GM12892 (cell line): ENCODE results near the gene TRIOBP.

Experiments used
- DNase-seq: peaks from one replicate; pipeline ENCODE4 v3.0.0; 2011; ENCODE audit not compliant: insufficient read length
- FAIRE-seq: peaks from 2 replicates; lab custom pipeline; 2011; peaks lifted over from hg19 to GRCh38; lab: Jason Lieb, UNC
- POLR2A ChIP-seq: IDR thresholded peaks from 2 replicates; pipeline ENCODE4 v1.6.1; 2011; ENCODE audit warnings: low read depth, low read length, control low read depth
- POLR2AphosphoS5 ChIP-seq: IDR thresholded peaks from 2 replicates; pipeline ENCODE4 v1.6.1; 2011; ENCODE audit warnings: low read depth, low read length, control low read depth
- TAF1 ChIP-seq: IDR thresholded peaks from 2 replicates; pipeline ENCODE4 v1.6.1; 2011; ENCODE audit warnings: low read depth, mild to moderate bottlenecking, control low read depth, low read length, borderline replicate concordance

The TRIOBP gene

GRCh38 chr22:37752189-37753087 lies 55.6 kb downstream of the TRIOBP start:
- TF ChIP-seq TAF1 (no peak), POLR2A (no peak), POLR2AphosphoS5 (no peak)
- DNase-seq (no peak), FAIRE-seq (no peak)

- TF ChIP-seq POLR2A (no peak), POLR2AphosphoS5 (no peak), TAF1 (no peak)
- no peak for FAIRE-seq
- no peak for DNase-seq
Measured at GRCh38 chr22:37753746-37754145, 56.9 kb downstream of the TRIOBP start.

DNA sequence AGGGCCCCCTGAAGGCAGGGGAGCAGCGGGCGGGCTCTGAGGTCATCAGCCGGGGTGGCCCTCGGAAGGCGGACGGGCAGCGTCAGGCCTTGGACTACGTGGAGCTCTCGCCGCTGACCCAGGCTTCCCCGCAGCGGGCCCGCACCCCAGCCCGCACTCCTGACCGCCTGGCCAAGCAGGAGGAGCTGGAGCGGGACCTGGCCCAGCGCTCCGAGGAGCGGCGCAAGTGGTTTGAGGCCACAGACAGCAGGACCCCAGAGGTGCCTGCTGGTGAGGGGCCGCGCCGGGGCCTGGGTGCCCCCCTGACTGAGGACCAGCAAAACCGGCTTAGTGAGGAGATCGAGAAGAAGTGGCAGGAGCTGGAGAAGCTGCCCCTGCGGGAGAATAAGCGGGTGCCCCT lies 60.8 kb downstream of the TRIOBP start:
- FAIRE-seq (no peak), DNase-seq (no peak)
- TF ChIP-seq POLR2AphosphoS5 = no peak
- TF ChIP-seq POLR2A = no peak
- TF ChIP-seq TAF1 = no peak

- DNase-seq (no peak), FAIRE-seq (no peak)
- TF ChIP-seq POLR2AphosphoS5 = no peak
- no peak for TF ChIP-seq POLR2A
- no peak for TF ChIP-seq TAF1
Measured at GRCh38 chr22:37758694-37759093, 61.8 kb downstream of the TRIOBP start.

DNA sequence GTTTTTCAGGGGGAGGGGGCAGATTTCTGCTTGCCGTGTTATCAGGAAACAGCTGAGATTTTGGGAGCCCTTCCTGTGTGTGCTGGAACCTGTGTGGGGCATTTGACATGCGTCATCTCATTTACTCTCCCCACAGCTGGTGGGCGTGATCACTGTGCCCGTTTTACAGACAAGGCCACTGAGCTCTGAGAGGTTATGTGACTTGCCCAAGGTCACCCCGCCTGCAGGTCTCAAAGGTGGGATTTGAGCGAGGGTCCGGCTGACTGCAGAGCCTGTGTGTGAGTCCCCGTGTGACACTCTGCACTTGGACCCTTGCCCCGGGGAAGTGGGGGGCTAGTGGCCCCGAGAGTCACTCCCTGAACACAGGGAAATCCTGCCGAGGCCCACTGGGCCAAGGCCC lies 62.4 kb downstream of the TRIOBP start:
- no peak for DNase-seq
- TF ChIP-seq TAF1 (no peak), POLR2A (no peak), POLR2AphosphoS5 (no peak)
- FAIRE-seq = no peak

DNA sequence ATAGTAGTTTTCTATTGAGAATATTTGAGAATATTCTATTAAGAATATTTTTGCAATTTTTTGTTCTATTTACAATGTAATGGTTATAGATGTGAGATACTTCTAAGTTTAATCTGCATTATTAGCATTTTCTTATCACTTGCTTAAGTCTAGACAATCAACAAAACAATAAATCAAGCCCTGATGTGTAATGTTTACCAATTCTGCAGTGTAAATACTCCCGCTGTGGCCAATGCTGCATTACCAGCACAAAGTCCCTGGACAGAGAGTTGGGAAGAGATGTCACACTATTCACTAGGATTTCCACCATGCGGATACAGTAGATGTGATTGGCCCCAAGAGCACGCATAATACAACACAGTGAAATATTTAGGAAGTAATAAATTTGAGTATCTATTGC lies 63.3 kb downstream of the TRIOBP start:
- TF ChIP-seq TAF1 (no peak), POLR2AphosphoS5 (no peak), POLR2A (no peak)
- FAIRE-seq (no peak), DNase-seq (no peak)

DNA sequence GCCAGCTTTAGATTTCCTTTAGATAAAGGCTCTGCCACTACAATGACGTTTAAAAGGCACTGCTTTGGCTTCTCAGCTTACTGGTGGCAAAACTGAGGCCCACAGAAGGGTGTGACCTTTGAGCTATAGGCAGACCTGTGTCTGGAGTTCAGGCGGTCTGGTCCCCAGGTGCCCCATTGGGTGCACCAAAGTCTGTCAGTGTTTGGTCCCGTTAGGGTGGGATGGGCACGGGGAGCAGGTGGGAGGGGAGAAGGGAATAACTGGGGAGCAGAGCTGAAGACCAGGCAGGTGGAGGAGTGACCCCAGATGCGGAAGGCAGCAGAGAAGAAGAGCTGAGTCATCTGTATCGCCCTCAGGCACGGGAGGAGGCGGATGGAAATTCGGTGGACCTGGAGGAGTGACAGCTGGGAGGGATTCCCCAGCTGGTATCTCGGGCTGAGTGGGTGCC lies 65.6 kb downstream of the TRIOBP start:
- TF ChIP-seq TAF1 (no peak), POLR2A (no peak), POLR2AphosphoS5 (no peak)
- no peak for DNase-seq
- FAIRE-seq = no peak

- TF ChIP-seq POLR2AphosphoS5 = no peak
- no peak for TF ChIP-seq POLR2A
- no peak for TF ChIP-seq TAF1
- FAIRE-seq = no peak
- no peak for DNase-seq
Measured at GRCh38 chr22:37763012-37763411, 66.2 kb downstream of the TRIOBP start.

- DNase-seq (no peak), FAIRE-seq (no peak)
- TF ChIP-seq POLR2AphosphoS5 (no peak), POLR2A (no peak), TAF1 (no peak)
Measured at GRCh38 chr22:37763652-37764051, 66.8 kb downstream of the TRIOBP start.

GRCh38 chr22:37764622-37765021 lies 67.8 kb downstream of the TRIOBP start:
- TF ChIP-seq TAF1 (no peak), POLR2AphosphoS5 (no peak), POLR2A (no peak)
- FAIRE-seq = no peak
- no peak for DNase-seq

DNA sequence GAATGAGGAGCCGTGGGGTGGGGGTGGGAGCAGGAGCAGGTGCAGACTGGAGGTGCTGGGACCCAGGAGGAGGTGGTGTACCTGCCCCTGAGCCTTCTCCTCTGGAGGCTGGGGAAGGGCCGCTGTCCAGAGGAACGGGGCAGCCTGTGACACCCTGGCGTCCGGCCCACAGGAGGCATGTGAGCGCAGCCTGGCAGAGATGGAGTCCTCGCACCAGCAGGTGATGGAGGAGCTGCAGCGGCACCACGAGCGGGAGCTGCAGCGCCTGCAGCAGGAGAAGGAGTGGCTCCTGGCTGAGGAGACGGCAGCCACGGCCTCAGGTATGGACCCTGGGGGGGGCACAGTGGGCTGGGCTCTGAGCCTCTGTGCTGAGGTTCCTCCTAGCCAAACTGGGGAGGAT lies 68.7 kb downstream of the TRIOBP start:
- TF ChIP-seq POLR2AphosphoS5 = no peak
- DNase-seq (no peak), FAIRE-seq (no peak)

GRCh38 chr22:37765953-37766576 lies 69.2 kb downstream of the TRIOBP start:
- FAIRE-seq (no peak), DNase-seq (no peak)
- TF ChIP-seq POLR2A (no peak), TAF1 (no peak), POLR2AphosphoS5 (no peak)
